ENCODE results near the gene COBL.

GRCh38 chr7:51253157-51253556 lies 63.5 kb downstream of the COBL start:
- TF ChIP-seq POLR2AphosphoS5 (IDR thresholded peaks at IDR 0.05; ENCODE audit: low read depth, low read length) (no peak), SIN3A (IDR thresholded peaks at IDR 0.05; ENCODE audit: borderline replicate concordance, insufficient read depth, low read length) (no peak), FOXP2 (optimal IDR thresholded peaks at IDR 0.05; ENCODE audit: borderline replicate concordance, extremely low read depth, extremely low read length, insufficient read depth) (no peak)

Measured in PFSK-1 (cell line).